ENCODE data around the gene COL6A2.
"Not testable (repeated sequence)": the region's sequence is repeated elsewhere in the genome, so short reads cannot be mapped to it uniquely, and the experiment has no call there.

The COL6A2 gene

DNA sequence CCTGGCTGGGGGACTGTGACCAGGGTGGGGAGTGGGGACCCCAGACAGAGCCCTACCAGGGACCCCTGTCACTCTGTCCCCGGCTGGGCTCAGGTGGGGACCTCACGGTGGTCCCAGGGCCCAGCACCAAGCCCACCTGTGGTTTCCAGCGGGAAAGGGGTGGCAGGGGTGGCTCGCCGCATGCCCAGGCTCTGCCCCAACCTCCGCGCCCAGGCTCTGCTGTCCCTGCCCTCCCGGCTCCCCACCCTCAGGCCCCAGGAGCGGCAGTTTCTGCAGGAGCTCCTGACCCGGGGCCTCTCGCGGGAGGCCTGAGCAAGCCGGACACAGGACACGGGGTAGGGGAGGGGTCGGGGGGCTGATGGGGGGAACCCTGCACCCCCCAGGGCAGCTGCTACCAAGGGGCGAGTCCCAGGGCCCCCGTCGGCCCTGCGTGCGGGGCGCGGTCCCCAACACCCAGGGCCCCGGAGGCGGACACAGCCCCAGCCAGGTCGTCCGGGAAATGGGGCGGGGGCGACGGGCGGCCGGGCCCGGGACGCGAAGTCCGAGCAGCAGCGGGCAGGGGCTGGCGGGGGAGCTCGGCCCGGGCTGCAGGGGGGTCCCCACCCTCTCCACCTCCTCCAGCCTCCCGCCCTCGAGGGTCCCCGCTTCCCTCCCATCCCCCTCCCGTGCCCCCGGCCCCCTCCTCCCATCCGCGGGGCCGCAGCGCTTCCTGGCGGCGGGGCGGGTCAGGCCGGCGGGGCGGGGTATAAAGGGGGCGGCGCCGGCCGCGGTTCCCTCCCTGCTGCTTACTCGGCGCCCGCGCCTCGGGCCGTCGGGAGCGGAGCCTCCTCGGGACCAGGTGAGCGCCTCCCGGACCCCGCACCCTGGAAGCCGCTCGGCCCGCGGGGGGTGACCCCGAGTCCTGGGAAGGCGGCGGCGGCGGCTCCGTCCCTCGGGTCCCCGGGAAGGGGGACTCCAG, at the start of gene COL6A2:
Gene COL6A2 (plus strand): TSS at position 777 of the 958 bp plus-strand sequence.
- peak in 1 of 2 donors; percentile 30 for DNase-seq (ENCODE audit: extremely low read depth in 1 of 2, low read depth in 1 of 2)

DNA sequence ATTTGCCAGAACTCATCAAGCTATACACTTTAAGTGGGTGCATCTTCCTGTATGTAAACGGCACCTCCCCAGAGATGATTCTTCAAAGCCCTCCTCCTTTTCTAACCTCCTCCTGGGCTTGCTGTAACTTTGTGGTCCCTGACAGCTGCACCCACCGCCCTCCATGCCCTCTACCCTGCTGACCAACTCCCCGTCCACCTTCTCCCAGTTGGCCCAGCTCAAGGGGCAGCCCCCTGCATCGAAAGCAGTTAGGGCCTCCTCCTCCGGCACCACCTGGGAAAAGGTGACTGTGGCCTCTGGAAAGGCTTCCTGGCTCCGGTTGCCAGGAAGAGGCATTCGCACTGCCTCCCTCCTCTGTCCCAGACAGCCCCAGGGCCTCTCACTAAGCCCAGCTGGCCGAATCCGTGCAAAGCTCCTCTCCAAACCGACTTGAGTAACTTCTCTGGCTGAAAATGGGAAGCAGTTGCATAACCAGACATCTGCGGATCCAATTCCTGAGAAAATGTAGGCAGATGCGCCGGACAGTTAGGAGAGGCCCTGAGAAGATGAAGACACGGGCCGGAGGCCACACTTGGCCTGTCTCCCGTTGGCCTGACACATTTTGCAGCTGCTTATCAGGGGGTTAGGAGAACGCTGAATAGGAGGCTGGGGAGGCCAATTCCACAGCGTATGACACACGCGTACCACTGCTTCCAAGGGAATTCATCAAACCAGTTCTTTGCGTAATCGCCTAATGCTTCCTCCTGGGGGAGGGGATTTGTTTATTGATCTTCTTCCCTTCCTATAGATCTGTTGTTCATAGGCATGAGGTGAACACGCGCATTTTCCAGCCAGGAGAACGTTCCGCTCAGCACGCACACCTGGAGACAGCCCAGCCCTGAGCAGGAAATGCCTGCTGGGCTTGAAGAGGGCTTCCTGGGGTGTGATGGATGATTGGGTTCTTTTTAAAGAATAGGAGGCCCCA, 48.7 kb upstream of the COL6A2 start:
- no peak for DNase-seq (ENCODE audit: extremely low read depth in 1 of 2, low read depth in 1 of 2)

DNA sequence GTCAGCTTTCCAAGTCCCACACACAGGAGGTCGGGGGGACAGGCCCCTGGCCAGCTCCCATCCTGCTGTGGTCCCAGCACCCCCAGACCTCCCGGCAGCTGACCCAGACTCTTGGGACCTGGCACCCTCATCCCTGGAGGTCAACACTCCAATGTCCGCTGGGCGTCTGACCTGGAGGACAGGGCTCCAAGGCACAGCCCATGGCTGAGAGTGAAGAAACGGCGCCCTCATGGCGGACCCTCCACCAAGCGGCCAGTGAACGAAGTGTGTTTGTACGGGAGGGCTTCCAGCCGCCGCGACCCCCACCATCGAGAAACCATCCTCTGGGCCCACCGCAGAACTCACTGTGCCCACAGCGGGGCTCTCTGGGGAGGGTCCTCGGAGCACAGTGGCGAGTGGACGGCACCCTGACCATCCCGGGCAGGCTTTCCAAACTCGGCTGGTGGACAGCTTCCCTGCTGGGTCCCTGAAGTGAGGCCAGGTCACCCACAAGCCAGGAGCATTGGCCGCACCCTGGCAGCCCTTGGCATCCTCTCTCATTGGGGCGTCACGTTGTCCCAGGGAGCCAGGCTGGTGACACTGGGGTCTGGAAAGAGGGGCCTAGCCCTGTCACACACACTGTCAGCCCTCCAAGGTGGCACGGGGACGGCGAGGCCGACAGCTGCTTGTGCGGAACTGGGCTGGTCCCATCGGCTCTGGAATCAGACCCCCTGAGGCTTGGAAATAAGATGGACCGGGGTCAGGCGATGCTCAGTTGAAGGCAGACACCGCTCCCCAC, 47.8 kb upstream of the COL6A2 start:
- DNase-seq (ENCODE audit: extremely low read depth in 1 of 2, low read depth in 1 of 2), result no peak

DNA sequence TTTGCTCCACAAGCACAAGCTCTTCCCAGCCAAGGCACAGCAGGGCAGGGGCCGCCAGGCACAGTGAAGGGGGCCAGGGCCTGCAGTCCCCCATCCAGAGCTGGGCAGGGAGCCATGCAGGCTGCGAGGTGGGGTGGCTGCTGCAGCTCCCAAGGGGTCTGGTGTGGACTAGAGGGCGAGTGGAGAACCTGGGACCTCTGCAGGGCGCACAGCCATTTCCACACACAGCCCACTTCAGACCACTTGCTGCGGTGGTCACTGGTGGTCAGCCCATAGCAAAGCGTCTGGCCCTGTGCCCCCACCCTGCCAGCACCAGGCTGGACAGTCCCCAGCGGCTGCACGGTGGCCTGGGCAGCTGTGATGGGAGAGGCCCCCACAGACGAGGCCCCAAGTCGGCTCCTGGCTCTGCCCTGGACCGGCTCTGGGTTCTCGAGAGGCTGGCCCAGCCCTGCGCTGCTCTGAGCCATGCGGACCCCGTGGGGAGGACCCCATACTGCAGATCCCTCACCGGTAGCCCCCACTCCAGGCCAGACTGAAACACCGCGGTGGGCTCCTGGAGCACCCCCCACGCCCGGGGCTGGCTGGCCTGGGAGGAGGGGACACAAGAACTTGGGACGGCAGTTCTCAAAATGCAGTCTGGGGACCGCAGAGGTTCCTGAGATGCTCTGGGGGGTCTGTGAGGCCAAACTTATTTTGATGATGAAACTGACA, 47.1 kb upstream of the COL6A2 start:
- no peak for DNase-seq (ENCODE audit: extremely low read depth in 1 of 2, low read depth in 1 of 2)

DNA sequence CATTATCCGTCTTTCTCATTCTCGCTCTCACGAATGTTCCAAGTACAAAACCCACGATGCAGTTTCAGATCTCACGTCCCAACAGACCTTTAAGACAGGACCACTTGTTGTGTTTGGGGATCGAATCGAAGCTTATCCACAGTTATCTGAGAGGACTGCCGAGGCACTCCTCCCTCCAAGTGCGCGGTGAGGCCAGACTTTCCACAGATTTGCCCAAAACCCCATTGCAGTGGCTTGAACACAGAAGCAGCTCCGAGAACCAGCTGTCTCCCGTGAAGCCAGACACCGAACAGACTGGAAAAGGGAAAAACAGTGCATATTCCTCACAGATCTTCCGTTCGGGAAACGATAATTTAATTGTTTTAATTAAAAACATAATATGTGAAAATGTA, 46.5 kb upstream of the COL6A2 start:
- DNase-seq (ENCODE audit: extremely low read depth in 1 of 2, low read depth in 1 of 2), result no peak

DNA sequence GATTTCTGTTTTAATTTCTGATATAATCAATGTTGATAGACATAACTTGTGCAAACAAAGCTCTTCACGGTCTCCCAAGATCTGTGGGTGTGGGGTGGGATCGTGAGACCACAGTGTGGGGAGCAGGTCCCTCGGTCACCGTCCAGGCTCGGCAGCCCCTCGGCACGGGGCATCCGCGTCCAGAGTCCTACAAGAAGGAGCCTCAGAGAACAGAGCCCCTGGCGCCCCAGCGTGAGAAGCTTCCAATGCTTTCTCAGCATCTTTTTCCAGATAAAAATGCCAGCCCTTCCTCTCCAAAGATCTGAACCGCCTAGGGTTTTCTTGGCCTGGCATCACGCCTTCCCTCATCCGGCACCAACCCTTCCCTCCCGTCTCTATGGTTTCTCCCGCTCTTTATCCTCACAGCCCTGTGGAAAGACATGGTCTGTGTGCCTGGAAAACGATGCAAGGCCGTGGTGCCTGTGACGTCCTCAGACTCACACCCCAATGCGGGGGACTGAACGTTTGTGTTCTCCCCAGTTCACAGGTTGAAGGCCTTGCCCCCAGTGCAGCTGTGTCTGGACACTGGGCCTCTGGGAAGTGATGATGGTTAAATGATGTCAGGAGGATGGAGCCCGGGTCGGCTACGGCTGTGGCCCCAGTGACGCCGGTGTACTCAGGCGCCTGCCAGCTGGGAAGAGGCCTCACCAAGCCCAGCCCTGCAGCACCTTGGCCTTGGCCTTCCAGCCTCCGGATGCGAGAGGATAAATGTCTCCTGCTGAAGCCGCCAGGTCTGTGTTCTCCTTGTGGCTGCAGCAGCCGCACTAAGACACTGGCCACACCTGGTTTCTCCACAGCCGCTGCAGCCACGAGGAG, 45.9 kb upstream of the COL6A2 start:
- no peak for DNase-seq (ENCODE audit: extremely low read depth in 1 of 2, low read depth in 1 of 2)

DNA sequence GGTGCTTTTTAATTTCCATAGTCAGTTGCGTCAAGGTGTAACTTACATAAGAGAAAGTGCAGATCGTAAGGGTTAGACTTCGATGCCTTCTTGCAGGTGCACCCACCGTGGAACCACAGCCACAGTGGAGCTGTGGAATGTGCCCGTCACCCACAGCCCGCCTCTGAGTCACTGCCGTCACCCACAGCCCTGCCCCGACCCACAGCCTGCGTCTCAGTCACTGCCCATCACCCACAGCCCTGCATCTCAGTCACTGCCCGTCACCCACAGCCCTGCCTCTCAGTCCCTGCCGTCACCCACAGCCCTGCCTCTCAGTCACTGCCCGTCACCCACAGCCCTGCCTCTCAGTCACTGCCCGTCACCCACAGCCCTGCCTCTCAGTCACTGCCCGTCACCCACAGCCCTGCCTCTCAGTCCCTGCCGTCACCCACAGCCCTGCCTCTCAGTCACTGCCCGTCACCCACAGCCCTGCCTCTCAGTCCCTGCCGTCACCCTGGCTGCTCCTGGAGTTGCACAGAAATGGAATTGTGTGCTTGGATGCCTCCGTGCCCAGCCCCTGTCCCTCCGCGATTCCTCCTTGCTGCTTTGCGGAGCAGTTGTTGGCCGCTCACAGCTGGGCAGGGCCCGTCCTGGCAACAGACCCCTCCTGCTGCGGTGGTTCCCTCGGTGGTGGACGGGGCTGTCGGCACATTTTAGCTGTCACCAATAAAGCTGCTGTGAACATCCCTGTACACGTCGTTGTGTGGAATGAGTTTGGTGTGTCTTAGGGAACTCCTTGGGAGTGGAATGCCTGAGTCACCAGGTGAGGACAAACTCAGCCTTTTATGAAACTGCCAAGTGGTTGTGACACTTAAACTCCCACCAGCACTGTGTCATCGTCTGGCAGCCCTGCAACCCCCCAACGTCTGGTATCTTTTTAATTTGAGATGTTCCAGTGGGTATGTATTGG, 44.9 kb upstream of the COL6A2 start:
- DNase-seq (ENCODE audit: extremely low read depth in 1 of 2, low read depth in 1 of 2), result no peak

DNA sequence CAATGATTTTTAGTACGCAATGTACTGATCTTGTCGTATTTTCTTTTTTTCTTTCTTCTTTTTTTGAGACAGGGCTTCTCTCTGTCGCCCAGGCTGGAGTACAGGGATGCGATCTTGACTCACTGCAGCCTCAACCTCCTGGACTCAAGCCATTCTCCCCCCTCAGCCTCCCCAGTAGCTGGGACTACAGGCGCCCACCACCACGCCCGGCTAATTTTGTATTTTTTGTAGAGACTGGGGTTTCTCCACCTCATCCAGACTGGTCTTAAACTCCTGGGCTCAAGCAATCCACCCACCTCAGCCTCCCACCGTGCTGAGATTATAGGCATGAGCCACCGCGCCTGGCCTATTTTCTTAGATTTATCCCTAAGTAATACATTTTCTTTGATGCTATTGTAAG, 43.9 kb upstream of the COL6A2 start:
- DNase-seq (ENCODE audit: extremely low read depth in 1 of 2, low read depth in 1 of 2), result no peak

DNA sequence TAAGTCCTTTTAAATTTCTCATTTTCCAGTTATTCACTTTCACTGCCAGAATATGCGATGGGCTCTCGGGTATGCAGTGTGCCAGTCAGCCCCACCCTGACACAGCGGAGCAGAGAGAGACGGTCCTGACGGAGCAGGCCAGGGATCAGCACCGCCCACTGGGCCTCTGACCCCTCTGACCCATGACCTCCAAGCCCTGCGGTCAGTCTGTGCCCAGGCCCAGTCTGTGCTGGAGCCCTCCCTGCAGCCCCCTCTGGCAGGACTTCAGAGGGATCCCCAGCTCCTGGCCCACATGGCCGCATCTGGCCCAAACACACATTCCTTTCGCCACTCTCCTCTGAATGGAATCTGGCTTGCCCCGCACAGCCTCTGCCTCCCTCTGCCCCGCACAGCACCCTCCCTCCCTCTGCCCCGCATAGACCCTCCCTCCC, 43.4 kb upstream of the COL6A2 start:
- no peak for DNase-seq (ENCODE audit: extremely low read depth in 1 of 2, low read depth in 1 of 2)

DNA sequence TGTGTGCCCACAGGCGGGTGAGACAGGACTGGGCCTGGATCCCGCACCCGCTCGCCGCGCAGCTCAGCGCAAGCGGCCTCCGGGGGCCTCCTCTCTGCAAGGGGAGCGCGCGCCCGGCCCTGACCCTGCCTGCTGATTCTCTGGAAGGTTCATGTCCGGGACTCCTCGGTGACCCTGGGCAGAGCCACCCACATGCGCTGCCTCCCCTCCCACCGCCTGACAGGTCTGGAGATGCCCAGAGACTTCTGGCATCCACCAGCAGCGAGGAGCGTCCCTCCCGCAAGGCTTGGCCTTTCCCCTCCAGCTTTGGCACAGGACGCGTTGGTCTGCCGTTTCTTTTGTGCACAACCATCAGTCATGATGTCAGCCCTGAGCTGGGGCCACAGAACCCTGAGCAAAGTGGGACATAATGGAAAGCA, 42.0 kb upstream of the COL6A2 start:
- DNase-seq (ENCODE audit: extremely low read depth in 1 of 2, low read depth in 1 of 2), result no peak

DNA sequence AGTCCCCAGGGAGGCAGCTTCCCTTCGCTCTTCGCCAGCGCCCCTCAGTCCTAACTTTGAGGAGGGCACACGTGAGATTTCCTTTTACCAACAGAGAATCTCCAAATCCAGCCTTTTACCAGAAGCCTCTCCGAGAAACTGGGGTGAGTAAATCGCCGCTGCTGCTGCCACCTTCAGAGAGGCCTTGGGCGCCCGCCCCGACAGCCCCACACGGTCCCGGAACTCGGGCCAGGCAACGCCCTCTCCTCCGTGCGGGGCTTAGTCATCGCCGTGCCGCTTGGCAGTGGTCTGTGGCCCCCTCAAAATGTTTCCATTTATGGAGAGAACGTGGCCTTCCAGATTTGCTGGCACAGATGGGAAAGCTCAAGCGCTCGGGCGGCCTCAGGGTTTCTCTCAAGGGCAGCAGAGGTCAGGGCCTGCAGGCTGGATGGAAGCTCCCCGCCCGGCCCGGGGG, 41.4 kb upstream of the COL6A2 start:
- DNase-seq (ENCODE audit: extremely low read depth in 1 of 2, low read depth in 1 of 2), result no peak

DNA sequence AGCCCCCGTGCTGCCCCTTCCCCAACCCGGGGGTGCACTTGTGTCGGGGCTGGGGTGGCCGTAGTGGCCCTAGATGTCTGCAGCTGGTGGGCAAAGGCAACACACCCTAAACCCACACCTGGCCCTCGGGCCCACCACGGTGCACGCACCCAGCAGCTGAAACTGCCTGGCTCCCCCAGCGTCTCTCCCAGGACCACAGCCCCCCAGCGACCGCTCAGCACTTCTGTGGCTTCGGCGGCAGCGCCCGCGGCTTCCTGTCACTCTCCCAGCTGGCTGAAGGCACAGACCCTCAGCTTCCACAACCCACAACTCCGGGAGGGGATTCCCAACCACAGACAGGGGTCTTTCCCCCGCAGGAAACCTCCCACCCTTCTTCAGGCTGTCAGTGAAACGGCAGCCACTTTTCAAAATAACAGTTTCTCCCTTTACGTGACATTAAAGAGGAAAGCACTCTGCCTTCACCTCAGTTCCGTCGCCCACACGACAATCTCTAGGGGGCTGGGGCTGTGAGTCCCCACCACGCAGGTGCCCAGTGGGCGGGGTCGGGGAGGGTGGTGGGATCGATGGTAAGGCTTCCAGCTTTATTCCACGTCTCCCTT, 40.7 kb upstream of the COL6A2 start:
- DNase-seq (ENCODE audit: extremely low read depth in 1 of 2, low read depth in 1 of 2), result no peak

DNA sequence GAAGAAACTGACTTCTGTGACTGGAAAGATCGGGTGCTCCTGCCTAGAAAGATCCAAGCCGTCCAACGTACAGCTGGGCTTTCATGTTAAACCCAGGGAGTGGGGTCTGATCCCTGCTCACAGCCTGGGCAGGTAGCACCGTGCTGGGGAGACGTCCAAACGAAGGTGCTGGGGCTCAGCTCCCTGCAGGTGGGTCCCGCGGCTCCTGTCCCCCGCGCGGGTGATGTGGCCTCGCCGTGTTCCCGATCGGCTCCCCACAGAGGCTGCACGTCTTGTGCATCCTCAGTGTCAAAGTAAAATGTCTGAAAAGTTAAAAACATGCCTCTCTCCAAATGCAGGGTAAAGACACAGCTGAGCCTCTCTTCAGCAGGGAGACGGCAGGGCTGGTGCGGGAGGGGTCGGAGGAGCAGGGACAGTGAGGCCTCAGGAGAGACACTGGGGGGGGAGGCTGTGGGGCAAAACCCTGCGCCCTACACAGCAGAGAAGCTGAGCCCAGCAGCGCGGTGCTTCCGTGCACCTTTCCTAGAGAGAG, 40.1 kb upstream of the COL6A2 start:
- no peak for DNase-seq (ENCODE audit: extremely low read depth in 1 of 2, low read depth in 1 of 2)

DNA sequence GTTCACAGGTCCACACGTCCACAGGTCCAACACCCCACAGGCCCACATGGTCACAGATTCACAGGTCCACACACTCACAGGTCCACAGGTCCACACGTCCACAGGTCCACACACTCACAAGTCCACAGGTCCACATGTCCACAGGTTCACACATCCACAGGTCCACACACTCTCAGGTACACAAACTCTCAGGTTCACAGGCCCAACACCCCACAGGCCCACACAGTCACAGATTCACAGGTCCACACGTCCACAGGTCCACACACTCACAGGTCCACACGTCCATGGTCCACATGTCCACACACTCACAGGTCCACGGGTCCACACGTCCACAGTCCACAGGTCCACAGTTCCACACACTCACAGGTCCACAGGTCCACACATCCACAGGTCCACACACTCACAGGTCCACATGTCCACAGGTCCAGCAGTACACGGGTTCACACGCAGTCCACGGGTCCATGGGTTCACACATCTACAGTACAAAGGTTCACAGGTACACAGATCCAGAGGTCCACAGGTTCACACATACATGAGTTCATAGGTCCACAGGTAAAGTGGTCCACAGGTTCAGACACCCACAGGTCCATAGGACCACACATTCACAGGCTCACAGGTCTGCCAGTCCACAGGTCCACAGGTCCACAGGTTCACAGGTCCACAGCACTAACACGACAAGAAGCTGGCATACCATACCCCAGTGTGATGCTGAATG, 39.3 kb upstream of the COL6A2 start:
- DNase-seq (ENCODE audit: extremely low read depth in 1 of 2, low read depth in 1 of 2), result no peak

DNA sequence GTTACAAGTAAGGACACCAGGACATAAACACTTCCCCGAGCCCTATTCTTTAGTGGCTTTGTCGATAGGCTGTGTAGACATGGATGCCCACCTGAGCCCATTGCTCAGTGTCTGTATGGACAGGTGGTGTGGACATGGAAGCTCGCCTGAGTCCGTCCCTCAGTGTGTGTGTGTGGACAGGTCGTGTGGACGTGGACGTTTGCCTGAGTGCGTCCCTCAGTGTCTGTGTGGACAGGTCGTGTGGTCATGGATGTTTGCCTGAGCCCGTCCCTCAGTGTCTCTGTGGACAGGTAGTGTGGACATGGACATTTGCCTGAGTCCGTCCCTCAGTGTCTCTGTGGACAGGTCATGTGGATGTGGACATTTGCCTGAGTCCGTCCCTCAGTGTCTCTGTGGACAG, 38.7 kb upstream of the COL6A2 start:
- DNase-seq (ENCODE audit: extremely low read depth in 1 of 2, low read depth in 1 of 2), result no peak

DNA sequence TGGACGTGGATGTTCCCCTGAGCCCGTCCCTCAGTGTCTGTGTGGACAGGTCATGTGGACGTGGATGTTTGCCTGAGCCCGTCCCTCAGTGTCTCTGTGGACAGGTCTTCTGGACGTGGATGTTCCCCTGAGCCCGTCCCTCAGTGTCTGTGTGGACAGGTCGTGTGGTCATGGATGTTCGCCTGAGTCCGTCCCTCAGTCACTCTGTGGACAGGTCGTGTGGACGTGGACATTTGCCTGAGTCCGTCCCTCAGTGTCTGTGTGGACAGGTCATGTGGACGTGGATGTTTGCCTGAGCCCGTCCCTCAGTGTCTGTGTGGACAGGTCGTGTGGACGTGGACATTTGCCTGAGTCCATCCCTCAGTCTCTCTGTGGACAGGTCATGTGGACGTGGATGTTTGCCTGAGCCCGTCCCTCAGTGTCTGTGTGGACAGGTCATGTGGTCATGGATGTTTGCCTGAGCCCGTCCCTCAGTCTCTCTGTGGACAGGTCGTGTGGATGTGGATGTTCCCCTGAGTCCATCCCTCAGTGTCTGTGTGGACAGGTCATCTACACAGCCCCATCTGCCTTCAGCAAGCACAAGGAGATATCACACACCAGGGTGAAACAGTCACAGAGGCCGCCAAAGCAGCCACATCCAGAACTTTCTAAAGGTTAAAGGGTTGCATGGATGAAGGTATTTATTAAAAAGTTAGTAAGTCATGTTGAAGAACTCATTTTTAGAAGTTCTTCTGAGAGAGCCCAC, 38.0 kb upstream of the COL6A2 start:
- DNase-seq (ENCODE audit: extremely low read depth in 1 of 2, low read depth in 1 of 2), result not testable (repeated sequence)

Data from activated CD8-positive, alpha-beta memory T cell treated with anti-CD3 and anti-CD28 coated beads for 1 hour (primary cell).